Activated CD4-positive, alpha-beta T cell treated with anti-CD3 and anti-CD28 coated beads for 4 hours (primary cell): Measurements from ENCODE around the gene METTL1.
"Not testable (repeated sequence)": the region's sequence is repeated elsewhere in the genome, so short reads cannot be mapped to it uniquely, and the experiment has no call there.

Experiments
- DNase-seq, 2 donors: peaks; one replicate each; pipeline ENCODE4 v3.0.0-alpha.2; 2020

The METTL1 gene

GRCh38 chr12:57796996-57797395, 25.1 kb upstream of the METTL1 start:
- DNase-seq: no peak

GRCh38 chr12:57795354-57795753, 23.4 kb upstream of the METTL1 start:
- DNase-seq: no peak

GRCh38 chr12:57793920-57794319, 22.0 kb upstream of the METTL1 start:
- no peak for DNase-seq

GRCh38 chr12:57783861-57784260, 12.0 kb upstream of the METTL1 start:
- no peak for DNase-seq

- no peak for DNase-seq
Measured at GRCh38 chr12:57783466-57783801, 11.5 kb upstream of the METTL1 start.

- peak; percentile 96 to 98 for DNase-seq
Measured at GRCh38 chr12:57782608-57783465, 10.9 kb upstream of the METTL1 start, which contains the start of gene TSFM. TSFM (plus strand) TSS chr12:57782787; CDS start chr12:57782802, 15 bp downstream.

- no peak for DNase-seq
Measured at GRCh38 chr12:57782243-57782607, 10.3 kb upstream of the METTL1 start.

GRCh38 chr12:57781801-57782200, 9.9 kb upstream of the METTL1 start:
- DNase-seq: no peak

GRCh38 chr12:57781244-57781643, 9.3 kb upstream of the METTL1 start:
- DNase-seq: no peak

- DNase-seq: no peak
Measured at GRCh38 chr12:57780284-57780897, 8.5 kb upstream of the METTL1 start.

GRCh38 chr12:57779736-57780135, 7.8 kb upstream of the METTL1 start:
- no peak for DNase-seq

GRCh38 chr12:57777911-57778310, 6.0 kb upstream of the METTL1 start:
- DNase-seq: no peak

- no peak for DNase-seq
Measured at GRCh38 chr12:57777367-57777766, 5.5 kb upstream of the METTL1 start.

- DNase-seq: no peak
Measured at GRCh38 chr12:57776247-57776587, 4.3 kb upstream of the METTL1 start.

GRCh38 chr12:57775563-57776246, 3.8 kb upstream of the METTL1 start:
- DNase-seq: no peak

GRCh38 chr12:57775044-57775443, 3.1 kb upstream of the METTL1 start:
- DNase-seq: no peak

GRCh38 chr12:57774634-57775033, 2.7 kb upstream of the METTL1 start:
- not testable (repeated sequence) for DNase-seq

- DNase-seq: peak; percentile 22 to 41
Measured at GRCh38 chr12:57772429-57773322, 771 bp upstream of the METTL1 start, which contains the start of gene EEF1AKMT3. EEF1AKMT3 (plus strand) TSS chr12:57772614; CDS start chr12:57772725, 111 bp downstream.

- DNase-seq: peak; percentile 93 to 94
Measured at GRCh38 chr12:57771236-57771872, 551 bp downstream of the METTL1 start.

- no peak for DNase-seq
Measured at GRCh38 chr12:57770734-57771133, 1.2 kb downstream of the METTL1 start.

GRCh38 chr12:57769594-57769993, 2.3 kb downstream of the METTL1 start:
- no peak for DNase-seq

GRCh38 chr12:57767876-57768275, 4.0 kb downstream of the METTL1 start:
- no peak for DNase-seq
